Smooth muscle cell (in vitro differentiated cells): Measurements from ENCODE around the gene OPHN1. TPM values are rescaled to one million over a fixed set of nuclear protein-coding genes. Genes with fewer than 3 reads are reported as not detected.

Experiments
- DNase-seq: peaks from one replicate; lab custom pipeline; 2025; ENCODE audit not compliant: unreplicated experiment; lab: John Stamatoyannopoulos, UW
- H2AFZ ChIP-seq: fragments of 200-600 bp; sonication (generic); 2 replicates; pipeline ENCODE4 v1.6.0; 2016; ENCODE audit warnings: antibody characterized with exemption, low read depth, mild to moderate bottlenecking
- H3F3A ChIP-seq: fragments of 200-600 bp; sonication (generic); 2 replicates; pipeline ENCODE4 v1.6.0; 2017; ENCODE audit warnings: antibody characterized with exemption, low read depth
- H3K27ac ChIP-seq: fragments of 200-600 bp; sonication (generic); 2 replicates; pipeline ENCODE4 v1.5.1; 2016; ENCODE audit warnings: low read depth, mild to moderate bottlenecking
- H3K27me3 ChIP-seq: fragments of 200-600 bp; sonication (generic); 2 replicates; pipeline ENCODE4 v1.6.1; 2016; ENCODE audit warnings: low read depth, mild to moderate bottlenecking
- H3K36me3 ChIP-seq: fragments of 200-600 bp; sonication (generic); 2 replicates; pipeline ENCODE4 v1.5.1; 2016; ENCODE audit warnings: low read depth
- H3K4me1 ChIP-seq: fragments of 200-600 bp; sonication (generic); 2 replicates; pipeline ENCODE4 v1.5.1; 2016; ENCODE audit warnings: low read depth
- H3K4me2 ChIP-seq: fragments of 200-600 bp; sonication (generic); 2 replicates; pipeline ENCODE4 v1.6.0; 2016; ENCODE audit warnings: mild to moderate bottlenecking
- H3K4me3 ChIP-seq: fragments of 200-600 bp; sonication (generic); 2 replicates; pipeline ENCODE4 v1.5.1; 2016; ENCODE audit warnings: mild to moderate bottlenecking
- H3K79me2 ChIP-seq: fragments of 200-600 bp; sonication (generic); 2 replicates; pipeline ENCODE4 v1.6.0; 2016; ENCODE audit warnings: low read depth, mild to moderate bottlenecking
- H3K9ac ChIP-seq: fragments of 200-600 bp; sonication (generic); 2 replicates; pipeline ENCODE4 v1.6.0; 2016; ENCODE audit warnings: low read depth
- H3K9me3 ChIP-seq: fragments of 200-600 bp; sonication (generic); replicated peaks from 2 replicates; pipeline ENCODE4 v1.5.1; 2016; ENCODE audit warnings: low read depth
- H4K20me1 ChIP-seq: fragments of 200-600 bp; sonication (generic); 2 replicates; pipeline ENCODE4 v1.6.0; 2016; ENCODE audit warnings: low read depth
- WGBS: methylation state at CpG from one replicate; pipeline ENCODE4 v1.1.7; 2016; ENCODE audit warnings: low lambda C conversion rate; 5-methylcytosine and 5-hydroxymethylcytosine counted together
- polyA plus RNA-seq: library from polyadenylated mRNA; unstranded; fragments of >200 nt; fragmentation: Nextera tagmentation; extraction: Ambion mirVana; gene quantifications from 2 replicates; pipeline ENCODE4 v1.2.1, GENCODE V29; 2016
- total RNA-seq: library from RNA; depleted of rRNA; stranded (reverse); fragments of >200 nt; gene quantifications from 2 replicates; pipeline ENCODE4 v1.2.3, GENCODE V29; 2014
- TF ChIP-seq, protein P1 (sequence below): fragments of 200-600 bp; sonication (generic); IDR thresholded peaks from 2 replicates; pipeline ENCODE4 v1.5.1; 2017; ENCODE audit warnings: borderline replicate concordance, mild to moderate bottlenecking, antibody characterized with exemption; ENCODE audit not compliant: insufficient read depth, poor library complexity, severe bottlenecking

The OPHN1 gene
- total and polyA plus RNA-seq, 2 experiments from 2014 or later: 1.1 to 2.3 TPM

DNA sequence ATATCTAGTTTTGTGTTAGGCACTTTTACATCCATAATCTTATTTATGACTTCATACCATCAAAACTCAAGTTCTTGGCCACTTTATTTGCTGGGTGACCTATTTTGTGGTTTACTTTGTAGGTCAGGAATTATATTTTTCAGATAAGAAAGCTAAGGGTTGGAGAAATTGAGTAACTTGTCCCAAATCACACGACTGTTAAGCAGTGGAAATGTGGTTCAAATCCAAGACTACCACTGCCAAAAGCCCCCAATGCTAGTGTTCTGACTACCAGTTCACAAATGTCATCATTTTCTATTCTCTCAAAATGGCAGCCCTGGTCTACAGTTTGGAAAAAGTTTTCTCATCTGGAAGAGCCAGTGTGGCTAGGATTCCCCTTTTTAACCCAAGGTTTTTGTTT is 74.6 kb downstream of the OPHN1 start:
- WGBS: 32% methylated on average over 1 of the region's 1 CpG
- H3K4me3 ChIP-seq: no peak overlapping the region
- no peaks in the 10 kb centered on the region for H3F3A ChIP-seq
- no peak overlapping the region for H2AFZ ChIP-seq
- H3K9ac ChIP-seq: no peak overlapping the region
- no peaks in the 10 kb centered on the region for H3K79me2 ChIP-seq
- TF ChIP-seq, protein P1, sequence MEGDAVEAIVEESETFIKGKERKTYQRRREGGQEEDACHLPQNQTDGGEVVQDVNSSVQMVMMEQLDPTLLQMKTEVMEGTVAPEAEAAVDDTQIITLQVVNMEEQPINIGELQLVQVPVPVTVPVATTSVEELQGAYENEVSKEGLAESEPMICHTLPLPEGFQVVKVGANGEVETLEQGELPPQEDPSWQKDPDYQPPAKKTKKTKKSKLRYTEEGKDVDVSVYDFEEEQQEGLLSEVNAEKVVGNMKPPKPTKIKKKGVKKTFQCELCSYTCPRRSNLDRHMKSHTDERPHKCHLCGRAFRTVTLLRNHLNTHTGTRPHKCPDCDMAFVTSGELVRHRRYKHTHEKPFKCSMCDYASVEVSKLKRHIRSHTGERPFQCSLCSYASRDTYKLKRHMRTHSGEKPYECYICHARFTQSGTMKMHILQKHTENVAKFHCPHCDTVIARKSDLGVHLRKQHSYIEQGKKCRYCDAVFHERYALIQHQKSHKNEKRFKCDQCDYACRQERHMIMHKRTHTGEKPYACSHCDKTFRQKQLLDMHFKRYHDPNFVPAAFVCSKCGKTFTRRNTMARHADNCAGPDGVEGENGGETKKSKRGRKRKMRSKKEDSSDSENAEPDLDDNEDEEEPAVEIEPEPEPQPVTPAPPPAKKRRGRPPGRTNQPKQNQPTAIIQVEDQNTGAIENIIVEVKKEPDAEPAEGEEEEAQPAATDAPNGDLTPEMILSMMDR: no peak
- no peaks in the 10 kb centered on the region for H3K4me1 ChIP-seq
- H4K20me1 ChIP-seq: no peaks in the 10 kb centered on the region
- no peaks in the 10 kb centered on the region for H3K36me3 ChIP-seq
- H3K27me3 ChIP-seq: no peaks in the 10 kb centered on the region
- H3K27ac ChIP-seq: no peak overlapping the region
- no peak for DNase-seq
- H3K9me3 ChIP-seq: no peaks in the 10 kb centered on the region
- no peak overlapping the region for H3K4me2 ChIP-seq

DNA sequence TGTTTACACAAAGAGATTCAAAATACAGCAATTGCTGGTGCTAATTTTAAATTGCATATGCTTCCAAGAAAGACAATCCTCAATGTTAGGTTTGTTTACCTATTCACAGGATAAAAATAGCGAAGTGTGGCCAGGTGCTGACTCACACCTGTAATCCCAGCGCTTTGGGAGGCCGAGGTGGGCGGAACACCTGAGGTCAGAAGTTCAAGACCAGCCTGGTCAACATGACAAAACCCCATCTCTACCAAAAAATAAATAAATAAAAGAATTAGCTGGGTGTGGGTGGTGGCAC is 77.7 kb downstream of the OPHN1 start:
- H2AFZ ChIP-seq: no peak overlapping the region
- no peak overlapping the region for H3K9ac ChIP-seq
- H3K9me3 ChIP-seq: no peaks in the 10 kb centered on the region
- no peaks in the 10 kb centered on the region for H4K20me1 ChIP-seq
- no peak overlapping the region for H3K4me2 ChIP-seq
- no peak overlapping the region for H3K27ac ChIP-seq
- H3K79me2 ChIP-seq: no peaks in the 10 kb centered on the region
- TF ChIP-seq, protein P1: no peak
- no peak overlapping the region for H3K4me3 ChIP-seq
- DNase-seq: no peak
- H3K27me3 ChIP-seq: no peaks in the 10 kb centered on the region
- 66% methylated on average over 4 of the region's 4 CpGs for WGBS
- no peaks in the 10 kb centered on the region for H3F3A ChIP-seq
- no peaks in the 10 kb centered on the region for H3K4me1 ChIP-seq
- H3K36me3 ChIP-seq: no peaks in the 10 kb centered on the region

DNA sequence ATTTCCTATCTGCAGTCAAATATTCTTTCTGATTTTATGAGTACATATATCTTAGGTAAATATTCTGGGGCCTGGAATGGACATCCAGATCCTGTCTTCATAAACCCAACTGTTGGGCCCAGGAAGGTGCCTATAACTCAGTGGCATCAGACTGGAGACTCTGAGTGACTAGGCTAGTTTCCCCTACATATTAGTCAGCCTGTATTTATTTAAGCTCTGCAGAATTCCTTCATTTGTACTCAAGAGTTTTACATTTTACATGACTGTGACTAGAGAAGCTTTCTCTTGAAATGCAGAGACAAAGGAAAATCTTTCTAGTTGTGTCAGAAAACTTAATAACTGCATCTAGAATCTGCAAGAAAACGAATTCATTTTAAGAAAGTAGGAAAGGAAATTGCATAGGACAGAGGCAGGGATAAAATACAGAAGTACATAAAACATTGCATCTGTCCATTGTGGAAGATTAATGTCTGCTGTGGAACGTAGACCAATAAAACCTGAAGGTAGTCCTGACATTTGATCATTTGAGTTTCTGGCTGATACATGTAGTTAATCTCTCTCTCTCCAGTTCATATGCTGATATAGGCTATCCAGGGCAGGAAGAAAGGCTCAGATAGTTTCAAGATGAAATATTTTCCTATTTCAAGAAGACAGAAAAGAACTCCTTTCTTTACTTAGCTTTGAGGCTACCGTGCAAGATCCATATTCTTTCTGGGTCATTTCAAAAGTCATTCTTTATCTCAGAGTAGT is 78.2 kb downstream of the OPHN1 start:
- no peak overlapping the region for H3K9ac ChIP-seq
- no peak for DNase-seq
- H3K79me2 ChIP-seq: no peaks in the 10 kb centered on the region
- no peak overlapping the region for H3K27ac ChIP-seq
- H3F3A ChIP-seq: no peaks in the 10 kb centered on the region
- H3K4me3 ChIP-seq: no peak overlapping the region
- H3K9me3 ChIP-seq: no peaks in the 10 kb centered on the region
- no peaks in the 10 kb centered on the region for H3K27me3 ChIP-seq
- no peak overlapping the region for H3K4me2 ChIP-seq
- TF ChIP-seq, protein P1: no peak
- no peaks in the 10 kb centered on the region for H3K4me1 ChIP-seq
- no peak overlapping the region for H2AFZ ChIP-seq
- WGBS: 54% methylated on average over 3 of the region's 3 CpGs
- no peaks in the 10 kb centered on the region for H3K36me3 ChIP-seq
- no peaks in the 10 kb centered on the region for H4K20me1 ChIP-seq

- no peak overlapping the region for H2AFZ ChIP-seq
- H4K20me1 ChIP-seq: no peaks in the 10 kb centered on the region
- H3K9me3 ChIP-seq: no peaks in the 10 kb centered on the region
- H3K27ac ChIP-seq: no peak overlapping the region
- H3K79me2 ChIP-seq: no peaks in the 10 kb centered on the region
- TF ChIP-seq, protein P1: no peak
- H3F3A ChIP-seq: no peaks in the 10 kb centered on the region
- WGBS: 60% methylated on average over 1 of the region's 1 CpG
- no peak for DNase-seq
- H3K4me1 ChIP-seq: no peaks in the 10 kb centered on the region
- H3K27me3 ChIP-seq: no peaks in the 10 kb centered on the region
- no peaks in the 10 kb centered on the region for H3K36me3 ChIP-seq
- no peak overlapping the region for H3K9ac ChIP-seq
- no peak overlapping the region for H3K4me2 ChIP-seq
- H3K4me3 ChIP-seq: no peak overlapping the region
Measured at GRCh38 chrX:68345025-68345424, 88.3 kb downstream of the OPHN1 start.
